Left colon (tissue), 2 donors: ENCODE measurements around the gene SMO. TPM values are rescaled to one million over a fixed set of nuclear protein-coding genes. Genes with fewer than 3 reads are reported as not detected.
A peak's percentile ranks its signal among the peaks of the same experiment; 100 is the strongest.
"Not testable (repeated sequence)": the region's sequence is repeated elsewhere in the genome, so short reads cannot be mapped to it uniquely, and the experiment has no call there.

Source experiments
- ATAC-seq: fragments of 200-7000 bp; cut with Tn5 transposase; one replicate; pipeline ENCODE4 v1.9.1; 2020; ENCODE audit warnings: mild to moderate bottlenecking, moderate library complexity
- DNase-seq, 2 donors: peaks; one replicate each; pipeline ENCODE4 v3.0.0-alpha.2; 2020
- intact Hi-C, 2 donors: fragments of 100-400 bp; cut with DNase I in 1 of 2; cut with micrococcal nuclease in 1 of 2; formaldehyde crosslinking; loops; one replicate each; pipeline versions ENCODE4 v1.11.2 to v1.14.0; 2022; cut with DNase I, micrococcal nuclease
- total RNA-seq, 2 donors: library from RNA; stranded (reverse); fragmentation: NEBNext Ultra II Directional; extraction: Animal tissue kit (Norgen Biotek cat#: 25700); gene quantifications; one replicate each; pipeline ENCODE4 v1.2.1, GENCODE V29; 2021
- donor health status: DM: no; HTN: no; CAD: no.
- donor health status: DM: yes; HTN: yes; CAD: no.

SMO gene
- total RNA-seq, 2 donors from 2014 or later, result 1.5 to 3.6 TPM

DNA sequence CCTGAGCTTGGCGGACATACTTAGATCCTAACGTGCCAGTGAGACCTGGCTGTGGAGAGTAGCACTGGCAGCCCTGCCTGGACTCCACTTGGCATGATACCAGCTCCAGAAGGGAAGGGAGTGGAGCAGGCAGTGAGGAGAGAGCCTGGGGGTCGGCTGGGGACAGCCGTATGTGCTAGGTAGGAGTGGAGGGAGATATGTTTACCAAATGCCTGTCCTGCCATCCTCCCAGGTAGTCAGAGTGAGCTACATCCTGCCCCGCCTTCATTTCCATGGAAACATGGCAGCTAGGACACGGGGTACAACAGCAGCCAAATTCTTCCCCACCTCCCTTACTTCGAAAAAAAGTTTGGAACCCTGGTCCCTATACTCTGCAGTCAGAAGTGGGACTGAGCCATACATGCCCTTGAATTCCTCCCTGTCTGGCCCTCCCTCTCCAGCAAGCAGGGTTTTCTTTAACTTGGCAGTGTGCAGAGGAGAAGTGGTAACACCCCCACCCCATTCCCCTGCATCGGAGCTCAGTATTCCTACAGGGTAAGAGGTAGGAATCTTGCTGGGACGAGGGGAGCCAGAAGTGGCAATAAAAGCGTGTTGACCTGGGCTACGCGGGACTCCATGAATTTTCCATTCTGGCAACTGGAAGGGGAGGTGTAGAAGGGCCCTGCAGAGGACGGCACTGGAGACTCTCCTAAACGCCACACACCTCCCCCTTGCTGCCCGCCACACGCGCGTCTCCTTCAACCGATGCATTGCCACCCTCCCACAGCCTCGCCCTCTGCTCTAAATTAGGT, 20.0 kb upstream of the SMO start:
- intact Hi-C loops, result no loop called here
- DNase-seq, result no peak
- peak; percentile 35 for ATAC-seq

DNA sequence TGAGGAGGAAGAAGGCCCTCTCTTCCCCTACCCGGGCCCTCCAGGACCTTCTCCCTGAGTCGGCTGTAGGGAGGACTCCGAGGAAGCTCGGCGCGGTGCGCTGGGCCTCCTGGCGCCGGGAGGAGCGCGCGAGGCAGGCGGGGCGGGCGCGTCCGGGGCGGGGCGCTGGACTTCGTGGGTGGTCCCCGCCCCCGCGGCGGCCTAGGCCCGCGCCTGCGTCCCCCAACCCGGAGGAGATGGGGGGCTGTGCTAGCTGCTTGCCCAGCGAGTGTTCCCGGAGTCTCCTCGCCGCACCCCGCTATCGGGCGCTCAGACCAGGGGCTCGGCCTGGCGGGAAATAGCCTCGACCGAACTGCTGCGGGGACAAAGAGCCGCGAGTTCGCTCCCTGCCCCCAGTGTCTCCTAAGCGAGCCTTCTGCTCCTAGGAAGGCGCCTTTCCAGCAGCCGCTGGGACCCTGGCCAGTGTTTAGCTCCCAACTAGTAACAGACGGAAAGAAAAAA, 19.2 kb upstream of the SMO start:
- intact Hi-C loops, result no loop called here
- ATAC-seq, result peak; percentile 93
- DNase-seq, result peak in 1 of 2 donors; percentile 63

DNA sequence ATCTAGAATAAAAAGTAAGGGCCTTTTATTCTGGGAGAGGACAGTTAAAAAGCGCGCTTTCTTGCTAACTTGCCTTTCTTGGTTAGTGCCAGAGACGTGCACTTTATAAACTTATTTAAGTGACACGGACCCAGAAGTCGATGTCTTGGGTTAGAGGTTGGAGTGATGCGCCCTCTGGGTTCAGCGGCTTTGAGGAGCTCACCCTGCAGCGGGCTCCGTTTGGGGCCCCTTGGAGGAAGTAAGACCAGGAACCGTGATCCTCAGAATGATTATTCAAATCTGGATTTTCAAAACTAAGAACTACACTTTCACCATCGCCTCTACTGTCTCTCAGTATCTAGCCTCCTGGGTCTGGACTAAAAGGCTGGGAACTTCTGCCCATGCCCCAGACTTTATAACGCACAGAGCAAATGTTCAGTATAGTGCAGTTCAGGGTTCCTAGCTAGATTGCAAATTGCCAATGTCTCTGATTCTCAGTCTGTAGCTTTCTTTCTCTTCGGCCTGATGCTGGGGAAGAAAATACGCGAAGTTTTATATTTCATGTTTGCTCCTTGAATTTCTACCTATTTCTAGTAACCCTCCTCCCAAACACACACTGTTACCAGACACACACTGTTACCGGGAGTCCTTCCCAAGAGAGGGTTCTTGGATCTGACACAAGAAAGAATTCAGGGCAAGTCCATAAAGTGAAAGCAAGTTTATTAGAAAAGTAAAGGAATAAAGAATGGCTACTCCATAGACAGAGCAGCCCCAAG, 18.6 kb upstream of the SMO start:
- intact Hi-C loops, result no loop called here

DNA sequence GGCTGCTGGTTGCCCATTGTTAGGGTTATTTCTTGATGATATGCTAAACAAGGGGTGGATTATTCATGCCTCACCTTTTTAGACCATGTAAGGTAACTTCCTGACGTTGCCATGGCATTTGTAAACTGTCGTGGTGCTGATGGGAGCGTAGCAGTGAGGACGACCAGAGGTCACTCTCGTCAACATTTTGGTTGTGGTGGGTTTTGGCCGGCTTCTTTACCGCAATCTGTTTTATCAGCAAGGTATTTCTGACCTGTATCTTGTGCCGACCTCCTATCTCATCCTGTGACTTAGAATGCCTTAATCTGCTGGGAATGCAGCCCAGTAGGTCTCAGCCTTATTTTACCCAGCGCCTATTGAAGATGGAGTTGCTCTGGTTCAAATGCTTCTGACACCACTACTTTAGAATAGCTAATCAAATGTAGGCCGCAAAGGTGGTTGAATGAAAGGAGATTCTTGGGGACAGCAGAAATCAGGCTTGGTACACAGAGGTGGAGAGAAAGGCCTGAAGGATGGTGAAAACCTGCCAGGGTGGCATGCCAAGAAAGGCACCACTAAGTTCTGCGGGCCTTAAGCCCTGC, 17.9 kb upstream of the SMO start:
- ATAC-seq, result no peak
- DNase-seq, result no peak
- intact Hi-C loops, result no loop called here

More for the DNA sequence above, 18.6 kb upstream of the SMO start:
- DNase-seq, result no peak
- ATAC-seq, result no peak

DNA sequence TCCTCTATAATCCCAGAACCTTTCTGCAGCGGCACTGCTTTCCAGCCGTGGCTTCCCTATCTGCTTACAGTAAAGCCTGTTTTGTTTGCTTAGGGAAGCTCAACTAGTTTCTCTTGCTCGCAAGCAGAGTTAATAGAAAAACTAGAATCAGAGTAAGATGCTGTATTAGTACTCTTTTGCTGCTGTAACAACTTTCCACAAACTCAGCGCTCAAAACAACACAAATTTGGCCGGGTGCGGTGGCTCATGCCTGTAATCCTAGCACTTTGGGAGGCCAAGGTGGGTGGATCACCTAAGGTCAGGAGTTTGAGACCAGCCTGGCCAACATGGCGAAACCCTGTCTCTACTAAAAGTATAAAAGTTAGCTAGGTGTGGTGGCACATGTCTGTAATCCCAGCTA, 14.6 kb upstream of the SMO start:
- ATAC-seq, intact Hi-C loops, DNase-seq: not testable (repeated sequence)

DNA sequence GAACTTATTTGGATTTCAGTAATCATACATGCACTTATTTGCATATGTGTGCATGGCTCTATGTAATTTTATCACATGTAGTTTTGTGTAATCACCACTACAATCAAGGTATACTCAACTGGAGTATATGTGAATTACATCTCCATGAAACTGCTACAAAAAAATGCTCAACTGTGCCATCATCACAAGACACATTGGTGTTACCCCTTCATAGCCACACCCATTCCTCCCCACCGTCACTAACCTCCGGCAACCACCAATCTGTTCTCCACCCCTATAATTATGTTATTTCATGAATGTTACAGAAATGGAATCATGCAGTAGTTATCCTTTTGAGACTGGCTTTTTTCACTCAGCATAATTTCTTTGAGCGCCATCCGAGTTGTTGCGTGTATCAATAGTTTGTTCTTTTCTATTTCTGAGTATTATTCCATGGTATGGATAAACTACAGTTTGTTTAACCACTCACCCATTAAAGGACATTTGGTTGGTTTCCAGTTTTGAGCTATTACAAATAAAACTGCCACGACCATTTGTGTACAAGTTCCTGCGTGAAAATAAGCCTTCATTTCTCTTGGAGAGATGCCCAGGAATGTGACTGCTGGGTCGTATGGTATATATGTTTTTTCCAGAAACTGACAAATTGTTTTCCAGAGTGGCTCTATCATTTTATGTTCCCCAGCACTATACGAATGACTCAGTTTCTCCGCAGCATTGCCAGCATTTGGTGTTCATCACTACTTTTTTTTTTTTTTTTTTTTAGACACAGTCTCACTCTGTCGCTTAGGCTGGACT, 11.3 kb upstream of the SMO start:
- DNase-seq, result no peak
- no peak for ATAC-seq
- intact Hi-C loops, result no loop called here

DNA sequence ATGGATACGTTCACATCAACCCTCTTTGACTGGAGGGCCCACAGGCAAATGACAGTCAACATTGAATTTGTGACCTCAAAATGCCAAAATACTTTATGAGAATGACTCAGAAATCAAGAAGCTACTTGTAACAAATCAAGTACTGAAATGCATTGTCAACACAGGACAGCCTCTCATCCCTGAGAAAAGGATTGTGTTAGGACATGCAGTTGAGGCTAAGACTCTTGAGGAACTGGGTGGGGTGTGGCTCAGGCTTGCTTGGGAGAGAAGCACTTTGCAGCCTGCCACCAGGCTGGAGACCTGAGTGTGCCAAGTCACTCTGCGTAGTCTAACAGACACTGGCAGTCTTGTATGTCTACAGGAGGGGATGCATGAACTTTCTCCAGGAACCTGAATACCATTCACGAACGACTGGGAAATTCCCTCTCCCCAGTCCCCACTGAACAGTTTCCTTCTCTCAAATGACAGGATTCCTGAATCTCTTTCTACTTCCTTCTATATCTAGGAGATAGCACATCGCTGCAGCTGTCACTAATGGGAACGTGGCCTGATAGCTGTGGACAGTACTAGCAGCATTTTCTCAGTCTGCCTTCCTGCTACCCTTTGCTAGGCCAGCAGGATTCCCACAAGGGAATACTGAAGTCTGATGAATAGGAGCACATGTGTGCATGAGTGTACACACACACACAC, 3.3 kb upstream of the SMO start:
- intact Hi-C loops, result no loop called here

DNA sequence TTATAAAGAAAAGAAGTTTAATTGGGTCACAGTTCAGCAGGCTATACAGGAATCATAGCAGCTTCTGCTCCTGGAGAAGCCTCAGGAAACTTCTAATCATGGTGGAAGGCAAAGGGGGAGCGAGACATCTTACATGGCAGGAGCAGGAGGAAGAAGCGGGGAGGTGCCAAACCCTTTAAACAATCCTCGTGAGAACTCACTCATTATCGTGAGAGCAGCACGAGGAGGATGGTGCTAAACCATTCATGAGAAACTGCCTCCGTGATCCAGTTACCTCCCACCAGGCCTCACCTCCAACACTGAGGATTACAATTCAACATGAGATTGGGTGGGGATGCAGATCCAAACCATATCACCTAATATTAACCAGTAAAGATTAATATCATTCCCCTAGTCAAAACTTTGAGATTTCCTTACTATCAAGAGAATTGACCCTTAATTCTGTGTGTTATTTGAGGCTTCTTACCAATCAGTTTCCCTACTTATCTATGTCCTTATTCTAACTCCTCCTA, 1.6 kb upstream of the SMO start:
- intact Hi-C loops, result no loop called here
- DNase-seq (no peak), ATAC-seq (no peak)

More for the DNA sequence above, 3.3 kb upstream of the SMO start:
- ATAC-seq (no peak), DNase-seq (no peak)

DNA sequence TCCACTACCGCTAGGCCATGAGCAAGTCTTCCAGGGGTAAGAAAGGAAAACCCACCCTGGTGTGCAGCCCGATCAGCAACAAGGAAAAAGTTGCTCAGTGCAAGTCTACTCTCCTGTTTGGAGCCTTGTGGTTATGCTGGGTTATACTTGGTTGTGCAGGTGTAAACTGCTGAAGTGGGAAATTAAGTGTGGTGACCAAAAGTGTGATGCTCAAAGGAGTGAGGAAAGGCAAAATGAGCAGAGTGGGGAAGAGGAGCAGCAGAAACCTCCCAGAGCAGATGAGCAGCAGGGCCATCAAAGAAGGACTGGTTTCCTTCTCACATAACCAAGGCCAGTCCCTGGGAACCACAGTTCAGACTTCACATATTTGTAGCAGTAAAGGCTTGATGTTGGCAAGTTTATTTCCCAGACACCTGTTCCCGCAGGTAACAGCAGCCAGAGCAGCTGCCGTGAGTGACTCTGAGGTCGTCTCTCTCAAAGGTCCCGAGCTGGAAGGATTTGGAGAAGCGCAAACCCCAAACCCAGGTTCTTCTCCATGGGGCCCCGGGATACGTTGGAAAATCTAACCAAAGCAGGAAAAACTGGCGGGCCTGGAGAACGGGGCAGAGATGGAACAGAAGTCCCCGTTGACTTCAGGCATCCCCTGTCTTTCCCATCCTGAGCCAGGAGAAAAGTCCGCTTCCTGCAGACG, 607 bp upstream of the SMO start:
- intact Hi-C loops, result no loop called here
- DNase-seq, result no peak

DNA sequence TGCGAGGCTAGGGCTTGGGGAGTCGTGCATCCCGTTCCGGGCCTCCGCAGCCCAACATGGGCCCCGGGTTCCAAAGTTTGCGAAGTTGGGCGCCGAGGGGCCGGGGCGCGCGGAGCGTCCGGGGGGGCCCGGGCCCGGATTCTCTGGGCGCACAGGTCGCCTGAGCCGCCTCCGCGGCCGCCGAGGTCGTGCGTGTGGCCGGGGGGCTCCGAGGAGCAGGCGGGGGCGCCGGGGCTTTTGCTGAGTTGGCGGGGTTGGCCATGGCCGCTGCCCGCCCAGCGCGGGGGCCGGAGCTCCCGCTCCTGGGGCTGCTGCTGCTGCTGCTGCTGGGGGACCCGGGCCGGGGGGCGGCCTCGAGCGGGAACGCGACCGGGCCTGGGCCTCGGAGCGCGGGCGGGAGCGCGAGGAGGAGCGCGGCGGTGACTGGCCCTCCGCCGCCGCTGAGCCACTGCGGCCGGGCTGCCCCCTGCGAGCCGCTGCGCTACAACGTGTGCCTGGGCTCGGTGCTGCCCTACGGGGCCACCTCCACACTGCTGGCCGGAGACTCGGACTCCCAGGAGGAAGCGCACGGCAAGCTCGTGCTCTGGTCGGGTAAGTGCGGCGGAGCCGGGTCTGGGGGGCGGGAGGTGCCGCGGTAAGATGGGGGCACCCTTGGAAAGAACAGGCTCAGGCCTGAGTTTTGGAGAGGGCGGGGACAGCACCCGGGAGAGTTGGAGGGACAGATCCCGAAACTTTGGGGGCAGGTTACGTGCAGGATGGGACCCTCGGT, 643 bp downstream of the SMO start:
- peak in 1 of 2 donors; percentile 21 for DNase-seq
- peak; percentile 37 for ATAC-seq
- intact Hi-C loops, result no loop called here

More for the DNA sequence above, 607 bp upstream of the SMO start:
- ATAC-seq, result no peak

DNA sequence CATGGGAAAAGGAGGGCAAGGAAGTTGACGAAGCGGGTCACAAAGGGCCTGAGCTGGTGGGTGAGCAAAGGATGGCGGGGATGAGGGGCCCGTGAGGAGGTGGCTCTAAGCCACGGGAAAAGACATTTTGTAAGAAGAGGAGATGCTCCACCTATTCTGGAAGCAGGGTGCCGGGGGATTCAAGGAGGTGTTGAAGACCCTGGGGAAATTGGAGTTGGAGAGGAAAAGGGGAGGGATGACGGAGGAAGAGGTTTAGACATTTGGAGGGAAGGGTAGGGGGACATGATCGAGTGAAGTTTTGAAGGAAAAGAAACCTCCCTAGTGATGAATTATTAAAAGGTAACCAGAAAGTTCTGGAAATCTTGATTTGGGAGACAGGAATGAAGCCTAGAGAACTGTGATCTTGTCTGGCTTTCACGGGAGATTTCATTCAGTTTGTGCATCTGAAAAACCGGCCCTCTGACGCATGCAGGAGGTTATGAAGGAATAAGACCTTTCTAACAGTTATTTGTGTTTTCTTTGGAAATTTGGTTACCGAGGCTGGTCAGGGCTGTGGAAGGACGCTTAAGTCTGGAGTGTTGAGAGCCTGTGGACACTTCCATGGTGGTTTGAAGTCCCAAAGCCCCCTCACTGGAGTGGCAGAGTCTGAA, 1.4 kb downstream of the SMO start:
- ATAC-seq, result no peak
- no peak for DNase-seq
- intact Hi-C loops, result no loop called here

DNA sequence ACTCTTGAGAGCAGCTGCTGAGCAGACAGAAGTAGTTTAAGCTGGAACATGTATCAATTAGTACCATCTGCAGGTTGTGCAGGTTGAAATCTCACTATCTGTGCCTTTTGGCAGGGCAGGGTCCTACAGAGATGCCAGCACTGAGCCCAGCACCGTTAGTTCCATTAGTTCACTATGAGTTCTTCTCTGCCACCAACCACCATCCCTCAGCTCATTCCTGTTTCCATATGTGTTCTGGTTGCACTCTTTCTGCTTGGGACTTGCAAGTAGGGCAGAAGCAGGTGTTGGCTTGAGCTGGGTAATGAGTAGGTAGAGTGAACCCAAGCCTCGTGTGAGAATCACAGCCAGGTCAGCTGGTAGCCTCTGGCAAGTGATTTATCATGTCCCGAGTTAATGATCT, 2.8 kb downstream of the SMO start:
- DNase-seq, result no peak

DNA sequence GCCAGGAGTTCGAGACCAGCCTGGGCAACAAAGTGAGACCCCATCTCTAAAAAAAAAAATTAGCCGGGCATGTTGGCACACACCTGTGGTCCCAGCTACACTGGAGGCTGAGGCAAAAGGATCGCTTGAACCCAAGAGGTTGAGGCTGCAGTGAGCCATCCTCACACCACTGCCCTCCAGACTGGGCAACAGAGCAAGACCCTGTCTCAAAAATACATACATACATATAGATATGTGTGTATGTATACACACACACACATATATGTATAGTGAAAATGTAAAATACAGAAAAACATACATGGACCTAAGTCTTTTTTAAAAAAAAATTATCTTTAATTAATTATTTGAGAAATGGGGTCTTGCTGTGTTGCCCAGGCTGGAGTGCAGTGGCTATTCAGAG, 5.5 kb downstream of the SMO start:
- DNase-seq, result no peak
- intact Hi-C loops, result no loop called here
- ATAC-seq, result no peak

More for the DNA sequence above, 2.8 kb downstream of the SMO start:
- no peak for ATAC-seq
- intact Hi-C loops, result no loop called here

DNA sequence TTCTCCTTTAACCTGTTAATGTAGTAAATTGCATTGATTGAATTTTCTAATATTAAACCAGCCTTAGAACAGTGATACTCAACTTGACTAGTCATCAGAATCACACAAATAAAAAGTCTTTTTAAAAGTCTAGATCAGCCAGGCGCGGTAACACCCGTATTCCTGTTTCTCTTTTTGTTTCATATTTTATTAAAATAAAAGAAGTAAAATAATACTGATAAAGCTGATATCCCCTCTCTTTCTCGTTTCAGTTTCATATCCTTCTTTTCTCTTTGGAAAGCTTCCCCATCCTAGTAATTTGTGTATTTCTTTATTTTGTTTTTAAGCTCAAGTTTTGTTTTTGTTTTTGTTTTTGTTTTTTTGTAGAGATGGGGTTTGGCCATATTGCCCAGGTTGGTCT, 9.3 kb downstream of the SMO start:
- intact Hi-C loops, result no loop called here
- ATAC-seq, result no peak
- no peak for DNase-seq

DNA sequence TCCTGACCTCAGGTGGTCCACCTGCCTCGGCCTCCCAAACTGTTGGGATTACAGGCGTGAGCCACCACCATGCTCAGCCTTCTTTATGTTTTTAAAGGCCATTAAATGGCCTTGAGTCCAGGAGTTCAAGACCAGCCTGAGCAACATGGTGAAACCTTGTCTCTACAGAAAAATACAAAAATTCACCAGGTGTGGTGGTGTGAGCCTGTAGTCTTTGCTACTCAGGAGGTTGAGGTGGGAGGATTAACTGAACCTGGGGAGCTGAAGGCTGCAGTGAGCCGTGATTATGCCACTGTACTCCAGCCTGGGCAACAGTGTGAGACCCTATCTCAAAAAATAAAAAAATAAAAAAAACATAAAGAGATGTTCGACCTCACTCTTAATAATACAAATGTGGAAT, 11.0 kb downstream of the SMO start:
- ATAC-seq (no peak), DNase-seq (no peak)
- intact Hi-C loops, result no loop called here

DNA sequence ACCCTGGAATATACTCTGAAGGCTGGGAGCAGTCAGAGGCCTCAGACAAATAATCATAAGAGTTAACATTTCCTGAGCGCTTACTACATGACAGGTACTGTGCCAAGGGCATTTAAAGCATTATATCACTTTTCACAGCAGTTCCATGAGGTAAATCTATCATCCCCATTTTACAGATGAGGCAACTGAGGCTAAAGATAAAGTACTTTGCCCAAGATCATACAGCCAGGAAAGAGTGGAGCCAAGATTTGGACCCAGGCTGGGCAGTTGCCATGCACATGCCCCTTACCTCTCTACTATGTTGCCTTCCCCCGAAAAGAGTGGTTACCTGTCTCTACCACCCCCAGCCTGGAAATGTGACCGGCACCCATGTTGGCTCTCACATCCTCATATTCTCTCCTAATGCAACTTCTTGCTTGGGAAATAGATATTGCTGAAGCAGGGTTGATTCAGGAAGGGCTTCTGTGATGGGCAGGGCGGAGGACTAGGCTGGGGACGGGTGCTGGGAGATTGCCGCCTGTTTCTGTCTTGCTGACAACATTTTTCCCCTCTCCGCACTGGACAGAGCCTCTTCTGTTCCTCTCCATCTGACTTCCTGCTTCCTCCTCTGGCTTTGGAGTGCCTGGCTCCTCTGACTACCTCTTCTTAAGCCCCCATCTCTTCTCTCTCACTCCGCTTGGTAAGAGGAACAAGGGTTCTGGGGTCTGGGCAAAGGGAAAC, 13.8 kb downstream of the SMO start:
- DNase-seq, result no peak
- intact Hi-C loops, result no loop called here
- no peak for ATAC-seq
